CMK (cell line): ENCODE data around the gene MPND.

Experiments
- DNase-seq: peaks from one replicate; pipeline ENCODE4 v3.0.0-alpha.2; 2010; ENCODE audit warnings: low read depth

MPND gene

DNA sequence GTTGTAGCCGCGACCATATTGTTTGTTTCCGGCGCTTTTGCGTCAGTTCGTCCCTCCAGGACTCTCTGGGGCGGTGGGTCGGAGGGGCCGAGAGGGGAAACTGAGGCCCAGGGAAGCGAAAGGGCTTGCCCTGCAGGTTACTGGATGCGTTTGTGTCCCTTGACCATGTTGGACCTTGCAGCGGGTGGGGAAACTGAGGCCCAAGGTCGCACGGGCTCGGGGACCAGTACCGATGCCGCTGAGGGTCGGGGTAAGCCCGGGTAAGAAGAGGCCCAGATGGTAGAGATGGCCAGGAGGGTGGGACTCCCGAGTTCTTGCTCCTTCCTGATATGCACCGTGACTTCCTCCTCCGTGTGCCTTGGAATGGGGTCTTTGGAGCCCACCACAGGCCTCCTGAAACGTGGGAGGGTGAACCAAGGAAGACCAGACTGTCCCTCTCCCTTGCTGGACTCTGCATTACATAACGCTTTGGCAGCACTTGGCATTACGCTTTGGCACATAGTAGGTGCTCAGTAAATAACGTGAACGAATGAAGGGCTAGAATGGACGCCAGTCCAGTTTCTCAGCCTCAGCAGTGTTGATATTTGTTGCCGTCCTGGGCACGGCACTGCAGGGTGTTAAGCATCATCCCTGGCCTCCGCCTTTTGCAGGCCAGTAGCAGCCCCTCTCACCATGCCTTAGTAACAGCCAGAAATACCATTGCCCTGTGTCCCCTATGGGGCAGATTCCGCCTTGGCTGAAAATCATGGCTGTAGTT, 59.8 kb downstream of the MPND start:
- no peak for DNase-seq

DNA sequence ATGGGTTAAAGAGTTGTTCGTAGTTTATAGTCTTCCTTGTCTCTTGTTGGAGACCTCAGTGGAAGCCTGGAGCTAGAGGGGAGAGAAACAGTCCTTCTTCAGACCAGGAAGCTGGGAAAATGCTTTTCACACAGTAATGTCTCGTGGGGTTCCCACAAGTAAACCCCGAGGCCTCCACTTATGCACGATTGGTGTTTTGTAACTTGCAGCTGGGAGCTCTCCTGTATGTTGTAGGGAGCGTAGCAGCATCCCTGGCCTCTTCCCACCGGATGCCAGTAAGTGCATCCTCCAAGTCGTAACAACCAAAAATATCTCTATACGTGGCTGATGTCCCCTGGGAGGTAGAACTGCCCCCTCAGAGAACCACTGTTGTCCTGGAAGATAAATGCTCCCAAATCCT, 62.6 kb downstream of the MPND start:
- DNase-seq = no peak

DNA sequence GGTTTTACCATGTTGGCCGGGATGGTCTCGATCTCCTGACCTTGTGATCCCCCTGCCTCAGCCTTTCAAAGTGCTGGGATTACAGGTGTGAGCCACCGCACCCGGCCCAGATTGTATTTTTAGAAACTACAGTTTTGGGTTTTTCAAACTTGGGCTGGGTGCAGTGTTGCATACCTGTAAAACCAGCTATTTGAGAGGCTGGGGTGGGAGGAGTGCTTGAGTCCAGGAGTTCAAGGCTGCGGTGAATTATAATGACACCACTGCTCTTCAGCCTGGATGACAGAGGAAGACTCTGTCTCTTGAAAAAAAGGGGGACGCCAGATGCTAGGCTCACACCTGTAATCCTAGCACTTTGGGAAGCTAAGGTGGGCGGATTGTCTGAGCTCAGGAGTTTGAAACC, 63.3 kb downstream of the MPND start:
- no peak for DNase-seq

GRCh38 chr19:4409123-4409933, 66.0 kb downstream of the MPND start:
- DNase-seq = no peak
